GM18858 (cell line): ENCODE data around the gene KATNAL2.
A peak's percentile ranks its signal among the peaks of the same experiment; 100 is the strongest.

Experiments used
- ATAC-seq: cut with Tn5 transposase; IDR thresholded peaks from one replicate; pipeline ENCODE4 v1.9.1; 2021; ENCODE audit not compliant: unreplicated experiment

The KATNAL2 gene, protein sequence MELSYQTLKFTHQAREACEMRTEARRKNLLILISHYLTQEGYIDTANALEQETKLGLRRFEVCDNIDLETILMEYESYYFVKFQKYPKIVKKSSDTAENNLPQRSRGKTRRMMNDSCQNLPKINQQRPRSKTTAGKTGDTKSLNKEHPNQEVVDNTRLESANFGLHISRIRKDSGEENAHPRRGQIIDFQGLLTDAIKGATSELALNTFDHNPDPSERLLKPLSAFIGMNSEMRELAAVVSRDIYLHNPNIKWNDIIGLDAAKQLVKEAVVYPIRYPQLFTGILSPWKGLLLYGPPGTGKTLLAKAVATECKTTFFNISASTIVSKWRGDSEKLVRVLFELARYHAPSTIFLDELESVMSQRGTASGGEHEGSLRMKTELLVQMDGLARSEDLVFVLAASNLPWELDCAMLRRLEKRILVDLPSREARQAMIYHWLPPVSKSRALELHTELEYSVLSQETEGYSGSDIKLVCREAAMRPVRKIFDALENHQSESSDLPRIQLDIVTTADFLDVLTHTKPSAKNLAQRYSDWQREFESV

DNA sequence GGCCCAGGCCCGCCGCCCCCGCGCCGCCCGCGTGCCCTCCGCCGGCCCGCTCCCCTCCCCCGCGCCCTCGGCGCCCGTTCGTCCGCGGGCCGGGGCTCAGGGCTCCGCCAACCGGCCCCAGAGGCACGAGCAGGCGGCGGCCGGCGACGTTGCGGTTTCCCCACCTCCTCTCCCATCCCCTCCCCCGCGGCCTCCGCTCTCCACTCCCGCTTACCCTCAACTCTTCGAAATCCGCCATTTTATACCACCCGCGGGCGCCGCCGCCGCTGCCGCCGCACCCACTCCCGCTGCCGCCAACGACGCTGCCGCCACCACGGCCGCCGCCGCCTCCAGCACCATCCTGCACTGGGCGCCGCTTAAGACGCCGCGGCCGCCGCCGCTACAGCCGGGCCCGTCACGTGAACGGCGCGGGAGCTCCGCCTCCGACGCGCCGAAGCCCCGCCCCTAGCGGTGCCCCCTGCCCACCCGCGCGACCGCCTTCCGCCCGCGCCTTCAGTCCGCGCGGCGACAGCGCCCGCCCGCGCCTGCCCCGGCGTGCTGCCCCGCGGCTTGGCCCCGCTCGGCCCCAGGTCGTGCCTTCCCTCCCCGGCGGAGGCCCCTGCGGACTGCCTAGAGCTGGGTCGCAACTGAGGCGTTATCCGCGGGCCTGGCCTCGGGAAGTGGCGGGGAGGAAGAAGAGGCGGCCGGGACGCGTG, at the start of gene KATNAL2, which contains the start of gene PIAS2:
TSS of gene KATNAL2 (plus strand) at position 495 of the 695 bp plus-strand sequence. CDS start 29,271 bp downstream, outside the sequence.
TSS of gene PIAS2 (minus strand) at position 400 of the 695 bp plus-strand sequence. CDS start at position 238, 162 bp downstream.
- peak; percentile 66 for ATAC-seq

DNA sequence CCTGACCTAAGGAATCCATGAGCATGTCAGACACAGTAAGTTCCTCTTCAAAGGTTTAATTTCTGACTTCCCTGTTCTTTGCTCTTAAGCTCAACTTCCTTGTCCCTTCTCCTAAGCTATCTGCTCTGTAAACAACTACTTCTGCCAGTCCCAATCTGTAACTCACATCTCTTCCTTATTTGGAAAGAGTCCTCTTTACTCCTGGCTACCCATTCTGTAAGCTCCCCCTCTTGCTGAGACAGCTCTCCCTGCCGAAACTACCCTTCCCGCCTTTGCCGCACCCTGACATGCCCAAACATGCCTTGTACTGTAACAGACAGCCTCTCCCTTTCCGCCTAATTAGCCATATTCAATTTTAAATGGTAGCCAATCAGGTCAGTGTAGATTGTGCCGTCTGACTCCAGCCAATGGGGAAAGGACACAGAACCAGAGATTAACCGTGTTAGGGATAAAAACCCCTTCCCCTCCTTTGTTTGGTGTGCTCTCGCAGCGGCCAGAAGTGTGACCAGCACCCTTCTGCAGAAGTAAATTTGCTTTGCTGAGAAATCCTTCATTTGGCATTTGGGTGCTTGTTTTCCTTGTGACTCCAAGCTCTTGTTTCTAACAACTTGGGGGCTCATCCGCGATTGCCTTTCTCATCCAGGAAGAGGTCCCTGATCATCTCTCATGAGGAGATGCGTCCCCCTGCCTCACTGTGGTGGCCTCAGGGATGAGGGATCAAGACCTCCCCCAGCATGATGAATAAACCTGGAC, 49.1 kb upstream of the KATNAL2 start:
- ATAC-seq, result no peak

DNA sequence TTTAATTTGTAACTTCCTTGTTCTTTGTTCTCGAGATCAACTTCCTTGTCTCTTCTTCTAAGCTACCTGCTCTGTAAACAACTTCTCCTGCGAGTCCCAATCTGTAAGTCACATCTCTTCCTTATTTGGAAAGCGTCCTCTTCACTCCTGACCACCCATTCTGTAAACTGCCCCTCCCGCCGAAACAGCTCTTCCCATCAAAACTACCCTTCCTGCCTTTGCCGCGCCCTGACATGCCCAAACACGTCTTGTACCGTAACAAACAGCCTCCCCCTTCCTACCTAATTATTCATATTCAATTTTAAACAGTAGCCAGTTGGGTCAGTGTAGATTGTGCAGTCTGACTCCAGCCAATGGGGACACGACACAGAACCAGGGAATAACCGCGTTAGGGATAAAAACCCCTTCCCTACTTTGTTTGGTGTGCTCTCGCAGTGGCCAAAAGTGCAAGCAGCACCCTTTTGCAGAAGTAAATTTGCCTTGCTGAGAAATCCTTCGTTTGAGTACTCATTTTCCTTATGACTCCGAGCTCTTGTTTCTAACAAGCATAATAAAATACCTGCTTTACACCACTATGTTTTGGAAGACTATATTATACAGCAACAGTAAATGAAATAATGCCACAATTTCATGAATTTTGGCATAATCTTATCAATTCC, 39.9 kb upstream of the KATNAL2 start:
- ATAC-seq, result no peak

DNA sequence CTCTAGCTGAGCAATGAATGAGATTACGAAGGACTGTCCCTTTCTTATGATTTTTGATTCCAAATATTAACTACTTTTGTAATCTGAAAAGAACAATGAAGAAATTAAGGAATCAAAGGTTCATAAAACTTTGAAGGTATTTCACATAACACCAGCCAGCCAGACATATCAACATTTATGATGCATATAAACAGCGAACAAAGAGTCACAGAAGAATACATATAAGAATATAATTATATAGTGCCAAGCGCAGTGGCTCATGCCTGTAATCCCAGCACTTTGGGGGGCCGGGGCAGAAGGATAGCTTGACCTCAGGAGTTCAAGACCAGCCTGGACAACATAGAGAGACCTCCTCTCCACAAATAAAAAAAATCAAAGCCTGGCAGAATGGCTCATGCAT, 34.2 kb upstream of the KATNAL2 start:
- ATAC-seq, result no peak

DNA sequence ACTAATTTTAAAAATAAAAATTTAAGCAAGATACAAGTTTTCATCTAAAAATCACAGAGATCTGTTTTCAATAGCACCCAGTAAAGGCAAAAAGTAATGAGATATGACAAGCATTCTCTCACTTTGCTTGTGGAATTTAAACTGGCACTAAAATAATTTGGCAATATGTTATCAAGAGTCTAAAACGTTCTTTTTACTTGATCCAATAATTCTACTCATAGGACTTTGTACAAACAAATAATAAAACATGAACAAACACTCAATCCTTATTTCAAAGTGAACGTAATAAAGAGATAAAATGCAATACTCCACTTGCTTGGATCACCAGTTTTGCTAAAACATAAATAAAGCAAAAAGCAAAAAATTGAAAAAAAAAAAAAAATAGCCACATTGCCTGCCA, 30.5 kb upstream of the KATNAL2 start:
- ATAC-seq, result no peak

DNA sequence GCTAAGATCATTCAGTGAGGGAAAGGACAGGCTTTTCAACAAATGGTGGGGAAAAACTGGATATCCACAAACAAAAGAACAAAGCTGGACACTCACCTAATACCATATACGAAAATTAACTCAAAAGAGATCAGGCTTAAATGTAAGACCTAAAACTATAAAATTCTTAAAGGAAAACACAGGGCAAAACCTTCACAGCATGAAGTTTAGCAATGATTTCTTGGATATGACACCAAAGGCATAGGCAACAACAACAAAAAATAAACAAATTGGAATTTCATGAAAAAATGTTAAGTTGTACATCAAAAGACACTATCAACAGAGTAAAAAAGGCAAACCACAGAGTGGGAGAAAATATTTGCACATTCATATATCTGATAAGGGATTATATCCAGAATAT, 28.4 kb upstream of the KATNAL2 start:
- ATAC-seq, result no peak

DNA sequence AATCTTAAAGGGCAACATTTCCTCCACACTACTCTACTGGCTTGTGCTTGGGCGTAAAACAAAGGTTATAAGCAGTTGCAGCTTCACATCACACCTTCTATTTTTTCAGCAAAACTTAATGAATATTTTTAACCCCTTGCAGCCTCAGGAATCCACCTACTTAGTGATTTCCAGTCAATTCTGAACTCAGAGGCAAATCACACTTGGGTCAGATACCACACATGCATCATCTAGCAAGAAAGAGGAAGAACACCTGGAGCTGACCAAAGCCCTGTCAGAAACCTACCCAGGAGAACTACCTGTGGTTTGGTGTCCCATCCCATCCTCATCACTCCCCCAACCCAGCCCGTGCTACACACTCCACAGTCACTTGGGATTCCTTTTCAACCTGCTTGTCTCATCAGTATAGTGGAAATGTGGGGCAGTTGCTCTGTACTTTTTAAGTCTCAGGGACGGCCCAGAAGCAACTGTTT, 25.6 kb upstream of the KATNAL2 start:
- ATAC-seq, result peak; percentile 77

DNA sequence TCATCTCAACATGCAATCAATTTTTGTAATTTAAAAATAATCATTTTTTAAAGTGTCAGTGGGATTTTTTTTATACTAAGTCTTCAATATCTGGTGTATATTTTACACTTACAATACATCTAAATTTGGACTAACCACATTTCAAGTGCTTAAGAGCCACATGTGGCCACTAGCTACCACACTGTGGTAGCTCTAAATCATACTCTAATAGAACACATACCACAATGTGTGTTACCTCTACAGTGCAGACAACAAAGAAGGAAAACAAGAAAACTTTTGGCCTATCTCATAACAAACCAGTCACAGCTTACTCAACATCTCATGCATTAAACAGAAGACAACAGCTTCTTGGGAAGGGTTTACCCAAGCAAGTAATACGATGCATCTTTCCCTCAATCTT, 24.6 kb upstream of the KATNAL2 start:
- ATAC-seq, result peak; percentile 37

DNA sequence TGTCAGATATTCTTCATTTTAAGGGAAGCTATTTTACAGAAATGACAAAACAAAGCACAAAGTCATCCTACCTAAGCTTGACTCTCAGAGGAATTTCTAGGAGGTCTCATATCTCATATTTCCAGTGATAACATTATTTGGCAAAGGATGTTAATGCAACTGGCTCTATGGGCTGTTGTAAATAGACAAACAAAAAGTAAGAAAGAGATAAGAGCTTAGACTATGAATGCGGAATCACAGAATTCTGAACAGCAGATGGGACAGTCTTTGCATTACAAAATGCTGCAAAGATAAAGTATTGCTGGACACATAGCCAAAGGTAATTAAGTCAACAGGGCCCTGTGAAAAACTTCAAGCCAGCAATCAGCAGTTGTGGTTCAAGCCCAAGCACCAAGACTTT, 24.0 kb upstream of the KATNAL2 start:
- no peak for ATAC-seq

DNA sequence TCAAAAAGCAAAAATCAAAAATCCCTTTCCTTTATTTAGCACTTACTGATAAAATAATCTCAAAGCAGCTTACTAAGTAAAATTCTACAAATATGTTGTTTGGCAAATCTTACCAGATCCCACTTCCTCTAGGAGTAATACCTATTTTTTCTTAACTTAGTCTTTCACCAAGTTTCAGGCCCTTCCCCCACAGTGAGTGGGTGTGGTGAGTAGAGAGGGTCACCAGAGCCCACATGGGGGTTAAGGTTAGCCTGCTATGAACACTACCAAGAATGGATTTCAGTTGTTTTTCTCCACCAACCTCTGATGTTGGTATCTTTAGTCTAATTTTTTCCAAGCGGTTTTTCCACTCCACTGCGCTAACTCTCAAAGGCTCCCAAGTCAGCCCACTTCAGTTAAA, 23.3 kb upstream of the KATNAL2 start:
- ATAC-seq, result no peak

DNA sequence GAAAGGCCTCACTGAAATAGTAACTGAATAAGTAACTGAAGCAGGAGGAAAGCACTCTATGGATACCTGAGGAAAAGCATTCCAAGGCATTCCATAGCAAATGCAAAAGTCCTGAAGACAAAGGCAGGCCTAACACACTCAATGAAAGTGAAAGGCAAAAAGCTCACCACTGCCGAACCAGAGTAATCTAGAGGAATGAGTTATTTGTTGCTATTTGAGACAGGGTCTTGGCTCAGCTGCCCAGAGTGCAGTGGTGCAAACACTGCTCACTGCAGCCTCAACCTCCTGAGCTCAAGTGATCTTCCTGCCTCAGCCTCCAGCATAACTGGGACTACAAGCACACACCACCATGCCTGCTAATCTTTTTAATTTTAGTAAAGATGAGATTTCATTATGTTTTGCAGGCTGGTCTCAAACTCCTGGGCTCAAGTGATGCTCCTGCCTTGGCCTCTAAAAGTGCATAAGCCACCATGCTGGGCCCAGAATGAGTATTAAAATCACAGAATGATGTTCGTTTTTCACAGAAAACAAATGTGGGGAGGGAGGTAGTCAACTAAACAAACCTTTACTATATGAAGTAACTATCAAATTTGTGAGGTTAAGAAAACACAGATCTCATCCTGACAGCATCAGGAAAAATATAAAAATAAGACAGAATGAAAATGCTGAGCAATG, 18.0 kb upstream of the KATNAL2 start:
- peak; percentile 91 for ATAC-seq

DNA sequence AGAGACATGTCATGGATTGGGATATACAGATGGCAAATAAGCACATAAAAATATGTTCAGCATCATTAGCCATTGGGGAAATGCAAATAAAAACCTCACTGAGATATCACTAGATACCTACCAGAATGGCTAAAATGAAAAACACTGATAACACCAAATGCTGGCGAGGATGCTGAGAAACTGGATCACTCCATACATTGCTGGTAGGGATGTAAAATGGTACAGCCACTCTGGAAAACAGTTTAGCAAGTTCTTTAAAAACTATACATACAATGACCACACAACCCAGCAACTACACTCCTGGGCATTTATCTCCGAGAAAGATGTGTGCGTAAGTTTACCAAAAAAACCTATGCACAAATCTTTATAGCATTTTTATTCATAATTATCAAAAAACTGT, 14.0 kb upstream of the KATNAL2 start:
- no peak for ATAC-seq

DNA sequence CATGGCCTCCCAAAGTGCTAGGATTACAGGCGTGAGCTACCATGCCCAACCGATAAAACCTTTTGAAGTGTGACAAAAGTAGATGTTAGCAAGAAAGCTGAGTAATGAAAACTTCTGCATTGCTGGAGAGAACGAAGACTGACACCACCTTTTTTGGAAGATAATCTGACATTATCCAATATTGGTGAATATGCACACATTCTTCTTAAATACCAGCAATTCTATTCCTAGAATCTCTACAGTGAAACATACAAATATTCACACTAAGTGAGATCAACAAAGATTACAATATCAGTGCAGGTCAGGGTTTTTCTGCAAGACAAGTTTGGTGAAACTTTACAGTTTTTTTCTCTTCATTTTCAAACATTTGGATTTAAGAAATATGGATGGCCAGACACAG, 7.9 kb upstream of the KATNAL2 start:
- ATAC-seq, result no peak

DNA sequence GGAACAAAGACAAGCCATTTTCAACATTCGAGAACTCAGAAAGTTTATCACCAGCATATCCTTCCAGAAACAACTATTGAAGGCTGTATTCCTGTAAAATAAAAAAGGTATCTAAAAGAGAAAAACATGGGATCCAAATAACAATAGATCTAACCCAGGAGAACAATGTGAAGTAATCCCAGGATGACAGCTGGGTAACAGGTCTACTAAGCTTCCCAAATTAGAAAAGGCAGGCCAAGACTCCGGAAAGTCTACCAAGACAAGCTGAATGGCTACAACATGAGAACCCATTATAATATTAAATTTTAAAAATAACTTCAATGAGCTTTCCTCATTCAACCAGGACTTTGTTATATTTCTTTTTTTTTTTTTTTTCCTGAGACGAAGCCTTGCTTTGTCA, 6.5 kb upstream of the KATNAL2 start:
- no peak for ATAC-seq

DNA sequence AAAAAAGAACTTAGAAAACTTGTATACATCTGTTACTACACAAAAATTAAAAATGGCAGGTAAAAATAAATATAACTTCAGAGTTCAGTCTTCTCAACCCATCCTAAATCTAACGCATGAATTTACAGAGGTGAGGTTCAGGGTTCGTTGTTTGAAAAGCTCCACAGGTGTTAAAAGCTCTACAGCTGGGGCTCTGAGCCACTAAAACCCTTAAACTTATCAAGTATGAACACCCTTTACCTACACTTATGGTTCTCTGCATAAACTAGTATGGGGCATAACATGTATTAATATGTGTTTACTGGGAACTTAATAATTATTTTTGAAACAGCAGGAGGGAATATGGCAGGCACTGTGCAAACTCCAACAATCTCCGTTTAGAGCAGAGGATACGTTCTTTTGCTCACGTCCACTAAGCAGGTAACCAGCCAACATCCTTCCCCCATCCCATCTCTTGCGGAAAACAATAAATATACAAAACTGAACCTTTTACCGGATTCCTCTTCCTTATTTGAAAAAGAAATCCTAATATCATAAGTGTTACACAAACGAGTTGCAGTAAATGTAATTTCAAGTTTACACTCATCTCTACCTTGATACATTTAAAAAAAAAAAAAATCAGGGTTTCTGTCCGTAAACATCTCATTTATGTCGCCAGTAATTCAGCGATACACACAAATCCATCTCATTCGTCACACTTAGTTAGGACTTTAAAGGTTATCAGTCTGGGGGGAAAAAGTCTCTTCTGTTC, 1.4 kb upstream of the KATNAL2 start:
- ATAC-seq, result no peak

DNA sequence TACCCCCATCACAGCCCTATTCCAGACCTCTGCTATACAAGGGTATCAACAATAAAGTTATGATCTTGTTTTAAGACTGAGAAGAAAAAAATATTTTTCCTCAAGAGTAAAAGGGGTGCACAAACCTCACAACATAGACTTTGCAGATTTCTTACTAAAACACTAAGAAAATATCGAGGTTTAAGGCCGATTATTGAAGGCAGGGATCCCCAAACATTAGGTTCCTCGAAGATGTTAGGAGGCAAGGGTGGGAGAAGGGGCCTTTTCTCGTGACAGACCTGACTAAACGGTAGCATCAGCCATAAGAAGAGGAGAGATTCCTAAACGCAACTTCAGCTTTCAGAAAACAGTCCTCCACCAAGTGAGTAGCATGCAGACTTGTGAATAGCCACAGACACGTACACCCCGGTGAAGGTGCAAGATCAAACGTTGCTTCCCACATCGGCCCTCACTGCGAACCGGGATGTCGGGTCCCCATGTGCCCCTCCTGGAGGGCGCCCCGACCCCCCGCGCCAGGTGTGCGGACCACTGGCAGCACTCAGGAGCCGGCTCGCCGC, 773 bp upstream of the KATNAL2 start:
- ATAC-seq, result peak; percentile 22

DNA sequence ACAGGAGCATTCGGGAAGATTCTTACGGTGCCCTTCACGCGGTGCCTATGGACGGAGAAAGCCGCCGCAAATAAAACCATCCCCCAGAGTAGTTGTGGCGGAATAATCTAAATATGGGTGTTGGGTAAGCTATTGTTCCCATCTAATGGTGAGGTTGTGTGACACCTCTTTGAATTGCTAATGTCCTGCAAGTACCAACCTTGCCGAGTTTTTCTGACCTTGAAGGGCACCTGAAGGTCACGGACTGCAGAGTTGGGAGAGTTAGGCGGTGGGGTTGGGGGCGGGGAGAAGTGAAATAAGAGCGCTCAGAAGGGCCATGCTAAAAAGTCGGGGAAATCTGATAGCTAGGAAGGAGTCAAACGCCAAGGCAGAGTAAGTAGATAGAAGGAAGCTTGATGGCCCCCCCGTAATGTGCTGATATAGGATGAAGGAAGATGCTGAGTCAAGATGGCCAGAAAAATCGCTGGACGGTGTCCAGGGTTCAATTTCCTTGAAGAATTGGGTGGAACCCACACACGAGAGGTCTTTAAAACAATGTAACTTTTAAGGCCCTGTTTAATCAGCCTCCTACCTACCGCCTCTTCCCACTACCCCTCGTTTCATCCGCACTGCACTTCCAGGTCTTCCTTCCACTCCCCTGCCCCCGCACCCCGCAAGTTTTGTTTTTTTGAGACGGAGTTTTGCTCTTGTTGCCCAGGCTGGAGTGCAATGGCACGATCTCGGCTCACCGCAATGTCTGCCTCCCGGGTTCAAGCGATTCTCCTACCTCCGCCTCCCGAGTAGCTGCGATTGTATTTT, 600 bp downstream of the KATNAL2 start:
- no peak for ATAC-seq

DNA sequence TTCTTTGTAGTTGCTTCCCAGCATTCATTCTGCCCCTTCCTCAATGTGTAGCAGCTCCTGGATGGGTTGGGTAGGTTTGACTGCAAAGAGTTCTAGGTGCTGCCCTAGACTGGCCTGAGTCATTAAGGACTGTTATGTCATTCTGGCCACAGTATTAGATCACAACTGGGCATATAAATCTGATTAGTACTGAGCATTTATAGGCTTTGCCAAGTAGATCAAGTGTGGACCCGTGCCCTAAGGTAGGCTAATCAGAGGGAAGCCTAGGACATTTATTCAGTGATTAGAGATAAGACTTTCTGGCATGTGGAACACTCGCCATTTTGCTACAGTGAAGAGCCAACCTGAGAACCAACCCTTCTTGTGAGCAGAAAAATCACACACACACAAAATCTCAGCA, 2.7 kb downstream of the KATNAL2 start:
- no peak for ATAC-seq
